Measurements from ENCODE around the gene CBR3.
"Not testable (repeated sequence)": the region's sequence is repeated elsewhere in the genome, so short reads cannot be mapped to it uniquely, and the experiment has no call there.

Gene CBR3

GRCh38 chr21:36134803-36135390 is at the start of gene CBR3:
TSS of gene CBR3 (plus strand) at chr21:36135079. CDS start at chr21:36135193, 114 bp downstream.
- peak; percentile 43 to 45 for DNase-seq

- no peak for DNase-seq
These were observed 47.3 kb upstream of the CBR3 start for GRCh38 chr21:36087362-36088138.

- no peak for DNase-seq
These were observed 44.9 kb upstream of the CBR3 start for GRCh38 chr21:36089946-36090345.

- no peak for DNase-seq
These were observed 42.2 kb upstream of the CBR3 start for GRCh38 chr21:36092681-36093080.

- no peak for DNase-seq
These were observed 41.4 kb upstream of the CBR3 start for GRCh38 chr21:36093512-36093911.

GRCh38 chr21:36096398-36097290 is 38.2 kb upstream of the CBR3 start:
- DNase-seq = no peak

- no peak for DNase-seq
These were observed 37.3 kb upstream of the CBR3 start for GRCh38 chr21:36097427-36098181.

GRCh38 chr21:36098182-36098532 is 36.7 kb upstream of the CBR3 start:
- DNase-seq = no peak

GRCh38 chr21:36099000-36099399 is 35.9 kb upstream of the CBR3 start:
- DNase-seq = no peak

GRCh38 chr21:36099695-36100211 is 35.1 kb upstream of the CBR3 start:
- DNase-seq = not testable (repeated sequence)

GRCh38 chr21:36100971-36101641 is 33.8 kb upstream of the CBR3 start:
- no peak for DNase-seq

GRCh38 chr21:36103434-36103833 is 31.4 kb upstream of the CBR3 start:
- no peak for DNase-seq

- DNase-seq = peak; percentile 49 to 51
These were observed 30.3 kb upstream of the CBR3 start for GRCh38 chr21:36104317-36105300.

- no peak for DNase-seq
These were observed 29.5 kb upstream of the CBR3 start for GRCh38 chr21:36105327-36105842.

- DNase-seq = no peak
These were observed 25.0 kb upstream of the CBR3 start for GRCh38 chr21:36109868-36110267.

GRCh38 chr21:36111238-36111637 is 23.6 kb upstream of the CBR3 start:
- DNase-seq = no peak

GRCh38 chr21:36113647-36114428 is 21.0 kb upstream of the CBR3 start:
- peak; percentile 34 for DNase-seq

- DNase-seq = no peak
These were observed 19.6 kb upstream of the CBR3 start for GRCh38 chr21:36115138-36115730.

GRCh38 chr21:36117286-36117741 is 17.6 kb upstream of the CBR3 start:
- DNase-seq = no peak

Measured in activated CD4-positive, alpha-beta T cell treated with anti-CD3 and anti-CD28 coated beads, Interleukin-2, amount 50 U/mL, for 4 hours (primary cell).